22Rv1 (cell line): ENCODE data around the gene RAMACL.

ENCODE experiments used
- ZFX ChIP-seq: fragments of 450-650 bp; IDR thresholded peaks from 2 replicates; pipeline ENCODE4 v1.6.1; 2017; ENCODE audit warnings: antibody characterized with exemption, borderline replicate concordance
- TF ChIP-seq, protein P1 (sequence below): fragments of 450-650 bp; IDR thresholded peaks from 2 replicates; pipeline ENCODE4 v1.5.1; 2017; ENCODE audit warnings: mild to moderate bottlenecking

DNA sequence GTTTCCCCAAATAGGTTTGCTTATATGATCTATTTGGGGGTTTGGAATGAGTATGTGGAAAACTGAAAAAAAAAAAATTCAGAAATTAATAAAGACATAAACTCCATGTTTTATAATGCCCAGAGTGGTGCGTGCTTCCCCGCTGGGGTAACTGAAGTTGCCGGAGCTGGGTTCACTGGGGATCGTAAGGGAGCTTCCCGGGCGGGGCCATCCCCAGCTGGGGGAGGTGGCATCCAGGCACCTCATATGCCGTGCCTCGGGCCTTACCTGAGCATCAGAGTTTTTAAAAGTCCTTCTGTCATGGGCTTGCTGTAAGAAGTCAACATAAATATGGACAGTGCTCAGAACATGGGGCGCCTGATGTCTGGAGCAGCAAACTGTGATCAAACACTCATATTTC is 17.9 kb upstream of the RAMACL start:
- TF ChIP-seq, protein P1, sequence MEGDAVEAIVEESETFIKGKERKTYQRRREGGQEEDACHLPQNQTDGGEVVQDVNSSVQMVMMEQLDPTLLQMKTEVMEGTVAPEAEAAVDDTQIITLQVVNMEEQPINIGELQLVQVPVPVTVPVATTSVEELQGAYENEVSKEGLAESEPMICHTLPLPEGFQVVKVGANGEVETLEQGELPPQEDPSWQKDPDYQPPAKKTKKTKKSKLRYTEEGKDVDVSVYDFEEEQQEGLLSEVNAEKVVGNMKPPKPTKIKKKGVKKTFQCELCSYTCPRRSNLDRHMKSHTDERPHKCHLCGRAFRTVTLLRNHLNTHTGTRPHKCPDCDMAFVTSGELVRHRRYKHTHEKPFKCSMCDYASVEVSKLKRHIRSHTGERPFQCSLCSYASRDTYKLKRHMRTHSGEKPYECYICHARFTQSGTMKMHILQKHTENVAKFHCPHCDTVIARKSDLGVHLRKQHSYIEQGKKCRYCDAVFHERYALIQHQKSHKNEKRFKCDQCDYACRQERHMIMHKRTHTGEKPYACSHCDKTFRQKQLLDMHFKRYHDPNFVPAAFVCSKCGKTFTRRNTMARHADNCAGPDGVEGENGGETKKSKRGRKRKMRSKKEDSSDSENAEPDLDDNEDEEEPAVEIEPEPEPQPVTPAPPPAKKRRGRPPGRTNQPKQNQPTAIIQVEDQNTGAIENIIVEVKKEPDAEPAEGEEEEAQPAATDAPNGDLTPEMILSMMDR: no peak
- TF ChIP-seq ZFX: no peak
